Caco-2 (cell line): ENCODE measurements around the gene PFDN1. TPM values are rescaled to one million over a fixed set of nuclear protein-coding genes. Genes with fewer than 3 reads are reported as not detected.
A peak's percentile ranks its signal among the peaks of the same experiment; 100 is the strongest.

Experiments
- BruUV-seq: library from RNA; stranded (reverse); fragments of 400-500 nt; replicated peaks from 2 replicates; lab custom pipeline; 2021; lab: Mats Ljungman, UMichigan
- CTCF ChIA-PET: fragments of 300-600 bp; sonication (Branson Sonifier 250); formaldehyde crosslinking; loops from one replicate; lab custom pipeline; 2022; ENCODE audit warnings: antibody characterized with exemption; lab: Charles Lee
- POLR2A ChIA-PET: fragments of 300-600 bp; sonication (Branson Sonifier 250); formaldehyde crosslinking; loops from one replicate; lab custom pipeline; 2022; ENCODE audit warnings: antibody characterized with exemption; lab: Charles Lee
- DNase-seq, 2 experiments: peaks; one replicate each; pipeline versions ENCODE4 v3.0.0 to v3.0.0-alpha.2; 2020 to 2022
- H3K27me3 ChIP-seq: replicated peaks from 2 replicates; pipeline ENCODE4 v1.6.0; 2011; ENCODE audit warnings: low read length; ENCODE audit not compliant: control insufficient read depth, insufficient read depth
- H3K36me3 ChIP-seq: 2 replicates; pipeline ENCODE4 v1.5.1; 2011; ENCODE audit warnings: low read length; ENCODE audit not compliant: control insufficient read depth, insufficient read depth
- H3K4me1 ChIP-seq: fragments of 250-450 bp; sonication (Bioruptor Pico); 2 replicates; pipeline ENCODE4 v1.5.1; 2020; ENCODE audit warnings: mild to moderate bottlenecking
- H3K4me3 ChIP-seq: 2 replicates; pipeline ENCODE4 v1.5.1; 2011; ENCODE audit warnings: low read depth, mild to moderate bottlenecking, control low read depth, low read length
- H3K9me3 ChIP-seq: fragments of 250-450 bp; sonication (Bioruptor Pico); 2 replicates; pipeline ENCODE4 v1.5.1; 2020; ENCODE audit warnings: mild to moderate bottlenecking, moderate library complexity
- H3K27ac Mint-ChIP-seq: one replicate; pipeline ENCODE4 v1.8.0; 2022; ENCODE audit warnings: mixed read lengths; ENCODE audit not compliant: unreplicated experiment
- H3K27me3 Mint-ChIP-seq: one replicate; pipeline ENCODE4 v1.8.0; 2022; ENCODE audit warnings: mixed read lengths; ENCODE audit not compliant: insufficient read depth, unreplicated experiment
- H3K36me3 Mint-ChIP-seq: one replicate; pipeline ENCODE4 v1.8.0; 2022; ENCODE audit warnings: mild to moderate bottlenecking, mixed read lengths; ENCODE audit not compliant: insufficient read depth, unreplicated experiment
- H3K4me1 Mint-ChIP-seq: one replicate; pipeline ENCODE4 v1.8.0; 2022; ENCODE audit warnings: low read depth, mixed read lengths; ENCODE audit not compliant: unreplicated experiment
- H3K4me3 Mint-ChIP-seq: one replicate; pipeline ENCODE4 v1.8.0; 2022; ENCODE audit warnings: mild to moderate bottlenecking, moderate library complexity, mixed read lengths; ENCODE audit not compliant: unreplicated experiment
- H3K9me3 Mint-ChIP-seq: one replicate; pipeline ENCODE4 v1.8.0; 2022; ENCODE audit warnings: mixed read lengths; ENCODE audit not compliant: unreplicated experiment
- intact Hi-C: fragments of 100-400 bp; cut with micrococcal nuclease; formaldehyde crosslinking; loops from one replicate; pipeline ENCODE4 v1.10.0; 2022; ENCODE audit not compliant: unreplicated experiment
- total RNA-seq: library from RNA; stranded (reverse); gene quantifications from 2 replicates; pipeline ENCODE4 v1.2.3, GENCODE V29; 2022
- TF ChIP-seq, protein P1 (sequence below), 2 experiments: fragments of 200-600 bp in 1 of 2; IDR thresholded peaks; 1 replicate in 1 of 2; 2 replicates in 1 of 2; pipeline versions ENCODE4 v1.5.1 to v1.8.0; 2011 to 2022; ENCODE audit warnings: antibody characterized with exemption in 1 of 2, control low read depth in 1 of 2, inconsistent platforms in 1 of 2, low read depth in 1 of 2, low read length in 1 of 2, mild to moderate bottlenecking in 1 of 2, moderate library complexity in 1 of 2; ENCODE audit not compliant: insufficient read depth in 1 of 2, severe bottlenecking in 1 of 2, unreplicated experiment in 1 of 2

PFDN1 gene
- total RNA-seq, 1 experiment from 2014 or later, result 81.1 TPM

DNA sequence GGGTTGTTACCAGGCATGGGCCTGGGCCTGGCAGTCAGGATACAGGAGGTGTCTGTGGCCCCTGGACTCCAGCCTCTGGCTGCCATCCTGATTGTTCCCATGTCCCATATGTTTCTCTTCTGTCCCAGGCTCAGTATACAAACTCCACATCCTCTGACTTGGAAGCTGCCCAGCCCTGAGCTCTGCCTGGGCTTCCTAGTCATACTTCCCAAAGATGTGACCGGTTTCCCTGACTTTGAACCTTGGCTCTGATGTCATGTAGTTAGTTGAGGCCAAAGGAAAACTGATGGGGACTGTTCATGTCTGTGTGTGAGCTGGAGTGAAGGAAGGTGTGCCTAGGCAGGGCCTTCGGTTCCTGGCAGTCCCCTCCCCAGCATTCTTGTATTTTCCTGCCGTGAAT is 77.5 kb downstream of the PFDN1 start:
- intact Hi-C loops, result no loop called here
- H3K27me3 ChIP-seq, result no peaks in the 10 kb centered on the region
- no peak for DNase-seq
- no peaks in the 10 kb centered on the region for H3K9me3 ChIP-seq
- H3K4me3 Mint-ChIP-seq, result no peak overlapping the region
- H3K4me1 ChIP-seq, result peaks cover 36% of the 10 kb centered on the region
- H3K4me1 Mint-ChIP-seq, result peaks cover 39% of the 10 kb centered on the region
- peaks cover 5% of the 10 kb centered on the region for H3K36me3 Mint-ChIP-seq
- H3K27ac Mint-ChIP-seq, result no peak overlapping the region
- H3K27me3 Mint-ChIP-seq, result no peaks in the 10 kb centered on the region
- POLR2A ChIA-PET, result no interaction called here
- CTCF ChIA-PET, result no interaction called here
- peaks cover 2% of the 10 kb centered on the region; the same call in 1 of the 2 replicates for H3K36me3 ChIP-seq
- no peaks in the 10 kb centered on the region for H3K9me3 Mint-ChIP-seq
- no peak overlapping the region for H3K4me3 ChIP-seq
- no TSS peak for BruUV-seq
- TF ChIP-seq, protein P1, sequence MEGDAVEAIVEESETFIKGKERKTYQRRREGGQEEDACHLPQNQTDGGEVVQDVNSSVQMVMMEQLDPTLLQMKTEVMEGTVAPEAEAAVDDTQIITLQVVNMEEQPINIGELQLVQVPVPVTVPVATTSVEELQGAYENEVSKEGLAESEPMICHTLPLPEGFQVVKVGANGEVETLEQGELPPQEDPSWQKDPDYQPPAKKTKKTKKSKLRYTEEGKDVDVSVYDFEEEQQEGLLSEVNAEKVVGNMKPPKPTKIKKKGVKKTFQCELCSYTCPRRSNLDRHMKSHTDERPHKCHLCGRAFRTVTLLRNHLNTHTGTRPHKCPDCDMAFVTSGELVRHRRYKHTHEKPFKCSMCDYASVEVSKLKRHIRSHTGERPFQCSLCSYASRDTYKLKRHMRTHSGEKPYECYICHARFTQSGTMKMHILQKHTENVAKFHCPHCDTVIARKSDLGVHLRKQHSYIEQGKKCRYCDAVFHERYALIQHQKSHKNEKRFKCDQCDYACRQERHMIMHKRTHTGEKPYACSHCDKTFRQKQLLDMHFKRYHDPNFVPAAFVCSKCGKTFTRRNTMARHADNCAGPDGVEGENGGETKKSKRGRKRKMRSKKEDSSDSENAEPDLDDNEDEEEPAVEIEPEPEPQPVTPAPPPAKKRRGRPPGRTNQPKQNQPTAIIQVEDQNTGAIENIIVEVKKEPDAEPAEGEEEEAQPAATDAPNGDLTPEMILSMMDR (IDR thresholded peaks at IDR 0.05; ENCODE audit: insufficient read depth in 1 of 2, low read depth in 1 of 2, low read length in 1 of 2, severe bottlenecking in 1 of 2, unreplicated experiment in 1 of 2), result no peak

DNA sequence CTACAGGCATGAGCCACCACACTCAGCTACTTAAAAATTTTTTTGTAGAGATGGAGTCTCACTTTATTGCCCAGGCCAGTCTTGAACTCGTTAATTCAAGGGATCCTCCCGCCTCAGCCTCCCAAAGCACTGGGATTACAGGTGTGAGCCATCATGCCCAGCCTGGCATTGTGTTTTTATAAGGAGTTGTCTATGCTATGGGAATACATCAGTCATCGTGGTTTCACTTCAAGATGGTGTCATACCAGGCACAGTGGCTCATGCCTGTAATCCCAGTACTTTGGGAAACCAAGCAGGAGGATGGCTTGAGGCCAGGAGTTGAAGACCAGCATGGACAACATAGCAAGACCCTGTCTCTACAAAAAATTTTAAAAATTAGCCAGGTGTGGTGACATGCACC is 78.2 kb downstream of the PFDN1 start:
- intact Hi-C loops, result no loop called here
- no peaks in the 10 kb centered on the region for H3K27me3 Mint-ChIP-seq
- no peak overlapping the region for H3K4me3 Mint-ChIP-seq
- H3K4me1 Mint-ChIP-seq, result peaks cover 47% of the 10 kb centered on the region
- no peak overlapping the region for H3K27ac Mint-ChIP-seq
- Histone ChIP-seq H3K4me3 (no peak overlapping the region), H3K36me3 (peaks cover 2% of the 10 kb centered on the region; the same call in 1 of the 2 replicates), H3K9me3 (no peaks in the 10 kb centered on the region), H3K4me1 (peaks cover 43% of the 10 kb centered on the region), H3K27me3 (no peaks in the 10 kb centered on the region)
- CTCF ChIA-PET, result no interaction called here
- TF ChIP-seq, protein P1 (IDR thresholded peaks at IDR 0.05; ENCODE audit: insufficient read depth in 1 of 2, low read depth in 1 of 2, low read length in 1 of 2, severe bottlenecking in 1 of 2, unreplicated experiment in 1 of 2), result no peak
- DNase-seq, result no peak
- H3K36me3 Mint-ChIP-seq, result peaks cover 5% of the 10 kb centered on the region
- no TSS peak for BruUV-seq
- no peaks in the 10 kb centered on the region for H3K9me3 Mint-ChIP-seq
- POLR2A ChIA-PET, result no interaction called here

- CTCF ChIA-PET, result interaction anchor here (0.6 to 1.2 kb wide), 2 partner anchors 21 to 1182 kb away, joined by 3 read pairs; no protein-coding TSS in a partner anchor
- no TSS peak for BruUV-seq
Observed at GRCh38 chr5:140223567-140223966, 79.3 kb downstream of the PFDN1 start.

More at GRCh38 chr5:140223567-140223966, 79.3 kb downstream of the PFDN1 start:
- H3K36me3 ChIP-seq, result peaks cover 2% of the 10 kb centered on the region; the same call in 1 of the 2 replicates
- Mint-ChIP-seq H3K27me3 (no peaks in the 10 kb centered on the region), H3K4me1 (peaks cover 56% of the 10 kb centered on the region), H3K4me3 (no peak overlapping the region), H3K27ac (peak overlapping the region; percentile 79), H3K36me3 (peaks cover 5% of the 10 kb centered on the region), H3K9me3 (no peaks in the 10 kb centered on the region)
- H3K4me3 ChIP-seq, result no peak overlapping the region
- intact Hi-C loops, result no loop called here
- H3K27me3 ChIP-seq, result no peaks in the 10 kb centered on the region
- peaks cover 51% of the 10 kb centered on the region for H3K4me1 ChIP-seq
- POLR2A ChIA-PET, result interaction anchor here (0.9 kb wide), 1 partner anchor 122 kb away, joined by 3 read pairs; no protein-coding TSS in a partner anchor
- no peaks in the 10 kb centered on the region for H3K9me3 ChIP-seq
- DNase-seq, result no peak
- TF ChIP-seq, protein P1 (IDR thresholded peaks at IDR 0.05; ENCODE audit: insufficient read depth in 1 of 2, low read depth in 1 of 2, low read length in 1 of 2, severe bottlenecking in 1 of 2, unreplicated experiment in 1 of 2), result no peak
